Stomach (tissue), 4 donors: Measurements from ENCODE around the gene FRMD4B.

Experiments
- CTCF ChIP-seq, 7 experiments: fragments of 450-650 bp in 4 of 7; fragments of 200-600 bp in 3 of 7; sonication (generic) in 3 of 7; IDR thresholded peaks; one replicate each; pipeline ENCODE4 v1.5.1; 2016 to 2019; ENCODE audit warnings: antibody characterized with exemption in 7 of 7, control low read depth in 2 of 7, mild to moderate bottlenecking in 1 of 7
- POLR2A ChIP-seq, 4 donors: fragments of 450-650 bp; IDR thresholded peaks; one replicate each; pipeline ENCODE4 v1.6.1; 2016; ENCODE audit warnings: antibody characterized with exemption in 4 of 4, control low read depth in 2 of 4, mild to moderate bottlenecking in 1 of 4, moderate library complexity in 1 of 4
- POLR2AphosphoS5 ChIP-seq, 3 donors: sonication (generic); formaldehyde crosslinking; IDR thresholded peaks; one replicate each; pipeline ENCODE4 v1.6.1; 2016; ENCODE audit warnings: antibody characterized with exemption in 3 of 3

- TF ChIP-seq POLR2AphosphoS5 (IDR thresholded peaks at IDR 0.05): no peak
- no peak for TF ChIP-seq POLR2A (IDR thresholded peaks at IDR 0.05)
- TF ChIP-seq CTCF (IDR thresholded peaks at IDR 0.05): no peak
Observed at GRCh38 chr3:69174871-69175737, 210.8 kb downstream of the FRMD4B start.
